GM21786 (cell line): ENCODE measurements around the gene RASSF5.

ENCODE experiments used
- ATAC-seq: cut with Tn5 transposase; IDR thresholded peaks from one replicate; pipeline ENCODE4 v1.9.1; 2021; ENCODE audit not compliant: unreplicated experiment

RASSF5 gene

DNA sequence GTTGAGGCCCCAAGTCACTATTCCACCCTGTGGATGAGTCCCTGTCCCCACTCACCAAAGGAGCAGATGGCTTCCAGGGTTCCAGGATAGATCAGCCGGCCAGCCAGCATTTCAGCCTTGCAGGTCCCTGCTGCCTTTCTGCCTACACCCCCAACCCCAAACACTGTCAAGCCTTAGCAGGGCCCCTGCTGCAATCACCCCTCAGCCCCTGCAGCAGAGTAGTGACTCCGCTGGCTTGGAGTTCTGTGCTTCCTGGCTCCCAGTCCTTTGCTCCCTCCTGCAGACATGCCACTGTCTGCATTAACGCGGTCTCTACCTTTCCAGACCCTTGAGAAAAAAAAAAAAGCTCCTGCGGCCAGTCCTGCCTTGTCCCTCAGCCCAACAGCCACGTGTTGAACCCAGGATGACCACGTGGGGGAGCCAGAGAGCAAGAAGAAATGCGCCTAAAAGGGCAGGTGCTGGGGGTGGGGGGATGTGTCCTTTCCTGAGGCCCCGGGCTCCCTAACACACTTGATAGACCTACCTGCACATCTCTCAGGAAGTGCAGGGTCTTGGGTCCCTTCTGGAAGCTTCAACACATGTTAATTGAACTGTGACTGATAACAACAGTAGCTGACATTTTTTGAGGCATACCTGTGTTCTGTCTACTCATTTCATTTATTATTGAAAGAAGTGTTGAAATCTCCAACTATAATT, 37.4 kb downstream of the RASSF5 start:
- peak; percentile 74 for ATAC-seq

DNA sequence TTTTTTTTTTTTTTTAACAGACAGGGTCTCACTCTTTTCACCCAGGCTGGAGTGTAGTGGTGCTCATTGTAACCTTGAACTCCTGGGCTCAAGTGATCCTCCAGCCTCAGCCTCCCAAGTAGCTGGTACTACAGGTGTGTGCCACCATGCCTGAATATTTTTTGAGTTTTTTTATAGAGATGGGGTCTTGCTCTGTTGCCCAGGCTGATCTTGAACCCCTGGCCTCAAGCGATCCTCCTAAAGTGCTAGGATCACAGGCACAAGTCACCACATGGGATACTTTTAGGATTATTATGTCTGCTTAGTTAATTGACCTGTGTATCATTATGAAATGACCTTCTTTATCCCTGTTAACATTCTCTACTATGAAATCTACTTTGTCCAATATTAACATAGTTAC, 38.0 kb downstream of the RASSF5 start:
- ATAC-seq: no peak

DNA sequence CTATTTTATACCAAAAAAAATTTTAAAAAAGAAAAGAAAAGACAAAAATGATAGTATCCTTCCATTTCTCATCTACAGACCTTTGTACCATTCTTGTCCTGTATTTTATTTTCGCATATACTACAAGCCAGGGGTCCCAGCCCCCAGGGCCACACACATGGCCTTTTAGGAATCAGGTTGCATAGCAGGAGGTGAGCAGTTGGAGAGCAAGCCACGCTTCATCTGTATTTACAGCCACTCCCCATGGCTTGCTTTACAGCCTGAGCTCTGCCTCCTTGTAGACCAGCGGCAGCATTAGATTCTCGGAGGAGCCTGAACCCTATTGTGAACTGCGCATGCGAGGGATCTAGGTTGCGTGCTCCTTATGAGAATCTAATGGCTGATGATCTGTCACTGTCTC, 39.8 kb downstream of the RASSF5 start:
- no peak for ATAC-seq

DNA sequence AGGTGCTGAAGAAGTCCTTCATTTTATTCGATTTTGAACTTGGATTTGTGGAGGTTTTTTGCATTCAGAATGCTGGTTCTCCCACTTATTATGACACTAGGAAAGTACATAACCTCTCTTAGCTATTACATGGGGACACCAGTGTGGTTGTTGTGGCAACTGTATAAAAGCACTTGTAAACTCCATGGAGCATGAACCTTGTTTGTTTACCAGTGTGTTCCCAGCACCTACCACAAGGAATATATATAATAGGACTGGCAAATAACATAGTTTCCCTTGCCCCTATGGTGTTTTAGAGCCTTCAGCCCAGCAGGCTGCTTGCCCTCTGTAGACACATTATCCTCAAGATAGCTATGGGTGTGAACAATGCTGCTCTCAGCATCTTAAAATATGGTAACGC, 43.1 kb downstream of the RASSF5 start:
- no peak for ATAC-seq

DNA sequence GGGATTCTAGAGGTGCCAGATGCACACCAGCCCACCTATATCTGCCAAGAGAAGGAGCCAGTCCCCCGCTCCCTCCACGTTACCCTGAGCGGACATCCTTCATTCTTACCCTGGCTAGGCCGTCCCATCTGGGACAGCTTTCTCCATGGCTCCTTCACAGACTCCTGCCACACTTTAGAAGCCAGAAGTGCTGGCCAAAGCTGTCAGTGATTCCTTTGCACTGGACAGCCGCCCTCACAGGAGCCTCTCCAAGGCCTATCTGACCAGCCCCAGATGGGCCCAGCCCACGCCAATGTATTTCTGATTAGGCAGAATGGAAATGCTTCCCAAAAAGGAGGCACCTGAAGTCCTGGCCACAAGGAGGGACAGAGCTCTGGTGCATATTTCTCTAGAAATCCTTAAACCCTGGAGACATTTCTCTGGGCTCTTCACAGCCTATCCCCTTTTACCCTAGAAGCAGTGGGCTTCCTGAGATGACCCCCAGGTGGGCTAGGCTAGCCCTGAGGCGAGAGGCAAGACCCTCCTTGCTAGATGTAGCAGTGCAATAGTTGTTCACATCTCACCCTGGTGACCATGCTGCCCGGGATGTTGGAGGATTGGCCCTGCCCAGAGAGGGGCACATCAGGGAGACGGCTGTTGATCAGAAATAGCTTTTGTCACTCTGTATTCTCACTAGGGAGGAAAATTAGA, 44.1 kb downstream of the RASSF5 start:
- ATAC-seq: no peak

DNA sequence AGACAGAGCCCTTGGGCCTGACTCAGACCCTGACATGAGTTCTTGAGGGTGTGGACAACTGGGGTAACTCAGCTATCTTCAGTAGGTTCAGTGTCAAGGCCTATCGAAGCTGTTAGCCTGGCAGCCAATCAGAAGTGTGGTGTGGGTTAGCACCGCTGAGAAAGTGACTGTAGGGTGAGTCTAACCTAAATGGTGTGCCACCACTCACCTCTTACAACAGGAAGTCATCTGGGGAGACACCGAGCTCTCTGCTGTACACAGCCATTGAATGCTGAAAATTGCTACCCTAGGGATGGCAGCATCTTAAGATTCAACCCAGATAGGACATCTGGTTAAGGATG, 44.6 kb downstream of the RASSF5 start:
- no peak for ATAC-seq

DNA sequence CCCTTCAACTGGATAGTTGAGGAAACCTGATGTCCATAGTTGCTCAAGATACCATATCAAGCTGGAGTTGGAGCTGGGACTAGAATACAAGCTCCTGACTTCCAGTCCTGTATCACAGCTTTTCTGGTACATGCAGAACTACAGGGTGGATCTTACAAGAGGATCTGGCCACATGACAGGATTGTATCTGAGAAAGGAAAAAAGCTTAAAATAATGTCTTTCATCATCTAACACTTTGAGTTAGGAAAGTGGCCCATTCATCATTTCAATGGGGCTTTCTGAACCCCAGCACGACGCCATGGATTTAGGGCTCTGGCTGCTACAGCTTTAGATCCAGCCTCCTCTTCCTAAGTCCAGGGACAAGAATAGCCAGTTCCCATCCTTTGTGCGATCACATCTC, 46.9 kb downstream of the RASSF5 start:
- ATAC-seq: no peak

DNA sequence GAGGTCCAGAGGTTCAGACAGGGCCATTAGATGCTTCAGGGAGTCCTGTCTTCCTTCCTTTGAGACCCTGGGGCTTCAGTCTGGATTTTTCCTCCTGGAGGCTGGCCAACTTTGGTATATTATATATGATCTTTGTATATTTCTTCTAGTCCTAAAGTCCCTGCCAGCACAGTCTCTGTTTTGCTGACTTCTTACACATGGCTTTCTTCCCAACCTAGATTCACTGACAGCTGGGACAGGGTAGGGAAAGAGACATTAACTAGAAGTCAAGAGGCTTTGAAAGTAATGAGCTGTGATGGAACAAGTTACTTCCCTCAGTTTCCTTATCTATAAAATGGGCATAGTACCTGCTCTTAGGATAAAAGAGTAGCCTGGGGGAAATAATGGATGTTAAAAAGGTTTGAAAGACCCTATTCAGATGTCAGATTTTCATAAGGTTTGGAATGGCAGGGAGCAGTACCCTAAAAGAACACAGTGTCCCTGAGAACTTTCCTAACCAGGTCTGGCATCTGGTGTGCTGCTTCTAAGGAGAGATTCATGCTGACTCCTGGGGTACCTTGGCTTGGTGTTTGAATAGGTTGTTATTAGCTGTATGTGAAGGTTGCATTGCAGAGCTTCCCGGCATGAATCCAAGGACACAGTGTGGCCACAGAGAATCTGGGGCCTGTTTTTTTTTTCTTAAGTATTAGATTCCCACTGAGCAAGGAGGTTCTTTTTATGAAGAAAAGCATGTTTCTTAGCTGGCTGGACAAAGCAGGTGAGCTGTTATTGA, 47.6 kb downstream of the RASSF5 start:
- no peak for ATAC-seq

DNA sequence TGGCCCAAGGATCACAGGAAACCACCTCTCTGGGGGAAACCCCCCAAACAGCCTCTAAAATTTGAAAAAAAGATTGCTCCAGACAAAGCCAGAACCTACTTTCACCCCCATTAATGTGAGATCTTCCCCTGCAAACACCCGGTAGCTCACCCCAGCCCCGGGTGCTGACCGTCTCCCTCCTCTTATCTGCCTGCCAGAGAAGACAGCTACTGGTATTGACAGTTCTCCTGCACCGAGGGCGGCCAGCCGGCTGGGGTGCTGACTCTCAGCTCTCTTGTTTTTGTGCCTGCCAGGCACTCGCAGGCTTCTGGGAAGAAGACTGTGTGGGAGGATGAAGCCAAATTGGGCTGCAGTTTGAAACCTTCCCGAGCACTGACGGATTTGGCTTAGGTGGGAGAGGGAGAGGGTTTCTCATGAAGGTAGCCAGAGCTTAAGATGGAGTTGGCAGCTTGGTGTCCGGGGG, 48.2 kb downstream of the RASSF5 start:
- ATAC-seq: no peak

DNA sequence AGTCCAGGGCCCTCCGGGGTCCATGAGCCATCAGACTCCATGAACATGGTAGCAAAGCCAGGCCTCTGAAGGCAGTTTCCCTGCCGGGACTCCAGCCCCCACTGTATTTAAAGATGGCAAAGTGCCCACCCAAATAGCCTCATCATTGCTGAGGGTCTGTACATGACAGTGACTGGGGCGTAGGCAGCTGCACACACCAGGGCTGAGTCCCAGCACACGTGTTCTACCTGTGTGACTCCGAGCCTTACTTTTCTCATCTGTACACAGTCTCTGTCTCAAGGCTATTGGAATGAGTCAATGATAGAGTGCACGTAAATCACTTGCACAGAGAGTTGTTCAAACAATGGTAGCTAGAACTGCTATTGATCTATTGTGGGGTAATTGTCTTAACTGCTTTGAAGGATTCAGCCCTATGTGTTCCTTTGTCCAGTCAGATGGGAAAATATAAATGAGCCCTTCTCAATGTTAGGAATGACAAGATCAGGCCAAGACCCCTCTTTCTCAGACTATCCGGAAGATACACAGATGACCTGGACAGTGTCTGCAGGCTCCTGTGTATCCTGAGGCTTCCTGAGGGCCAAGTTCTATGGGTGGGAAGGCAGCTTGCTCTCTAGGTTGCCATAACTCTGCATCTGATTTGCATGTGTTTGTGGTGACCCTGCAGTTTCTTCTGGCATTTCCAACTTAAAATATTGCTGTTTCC, 48.9 kb downstream of the RASSF5 start:
- ATAC-seq: no peak

DNA sequence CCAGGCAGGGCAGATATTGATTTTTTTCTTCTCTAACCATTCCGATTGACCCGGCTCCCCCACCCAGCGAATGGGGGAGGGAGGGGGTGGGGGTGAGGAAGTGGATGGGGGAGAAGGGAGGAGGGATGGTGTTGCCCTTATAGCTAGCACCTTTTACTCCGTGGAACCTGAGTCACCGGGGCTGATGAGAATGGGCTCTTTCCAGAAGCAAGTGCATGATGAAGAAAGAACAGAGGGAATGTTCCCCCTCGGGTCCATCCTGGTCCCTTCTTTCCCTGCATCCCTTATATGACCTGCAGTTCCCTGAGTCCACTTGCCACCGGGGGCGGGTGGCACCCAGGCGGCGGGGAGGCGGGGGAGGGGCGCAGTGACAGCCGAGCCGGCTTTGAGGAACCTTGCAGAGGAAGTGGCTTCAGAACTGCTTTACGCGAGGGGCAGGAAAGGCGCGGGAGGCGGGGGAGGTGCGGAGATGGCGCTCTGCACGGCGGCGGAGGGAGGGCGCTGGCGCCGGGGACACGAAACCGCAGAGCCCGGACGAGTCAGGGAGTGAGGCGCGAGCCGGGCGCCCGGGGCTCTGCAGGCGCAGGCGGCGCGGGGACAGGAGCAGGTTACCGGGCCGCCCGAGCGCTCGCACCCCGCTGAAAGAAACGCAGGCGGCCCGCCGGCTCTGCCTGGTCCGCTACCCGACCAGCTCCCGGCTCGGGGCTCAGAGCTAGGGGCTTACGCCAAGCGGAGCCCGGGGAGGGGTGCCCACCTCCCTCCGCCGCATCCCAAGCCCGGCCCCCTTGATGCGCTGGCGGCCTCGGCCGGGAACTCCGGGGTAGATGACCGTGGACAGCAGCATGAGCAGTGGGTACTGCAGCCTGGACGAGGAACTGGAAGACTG, 49.7 kb downstream of the RASSF5 start:
- ATAC-seq: peak; percentile 48

DNA sequence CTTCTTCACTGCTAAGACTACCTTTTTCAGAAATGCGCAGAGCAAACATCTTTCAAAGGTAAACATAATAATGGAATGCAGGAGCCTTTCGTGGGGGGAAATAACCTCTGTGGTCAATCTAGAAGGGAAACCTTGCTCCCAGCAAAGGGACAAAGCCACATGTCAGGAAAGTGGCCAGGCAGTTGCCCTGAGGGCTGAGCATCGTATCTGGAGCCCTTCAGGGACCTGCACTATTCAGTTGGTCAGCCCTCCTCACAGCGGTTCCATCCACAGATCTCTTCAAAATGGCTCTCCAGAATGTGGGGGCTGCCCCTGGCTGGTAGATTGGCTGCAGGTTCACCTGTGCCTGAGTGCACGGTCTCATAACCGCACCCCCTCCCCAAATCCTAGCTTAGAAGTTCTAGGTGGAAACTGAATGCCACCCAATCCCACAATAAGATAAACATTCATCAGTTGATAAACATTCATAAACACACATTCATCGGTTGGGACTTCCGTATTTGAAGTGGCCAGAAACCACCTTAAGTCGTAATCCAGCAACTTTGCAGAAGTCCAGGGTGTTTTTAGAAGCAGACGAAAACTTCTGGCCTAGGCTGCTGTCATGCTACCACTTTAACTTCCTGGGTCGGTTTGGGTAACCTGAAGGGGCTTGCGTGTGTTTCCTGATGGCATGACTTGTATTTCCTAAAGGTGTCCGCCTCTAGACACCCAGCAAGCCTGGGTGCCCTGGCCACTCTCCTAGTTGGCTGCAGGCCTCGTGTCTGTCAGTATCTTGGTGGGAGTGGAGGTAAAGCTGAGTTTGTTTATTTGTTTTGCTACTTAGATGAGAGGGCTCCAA, 50.5 kb downstream of the RASSF5 start:
- ATAC-seq: no peak

DNA sequence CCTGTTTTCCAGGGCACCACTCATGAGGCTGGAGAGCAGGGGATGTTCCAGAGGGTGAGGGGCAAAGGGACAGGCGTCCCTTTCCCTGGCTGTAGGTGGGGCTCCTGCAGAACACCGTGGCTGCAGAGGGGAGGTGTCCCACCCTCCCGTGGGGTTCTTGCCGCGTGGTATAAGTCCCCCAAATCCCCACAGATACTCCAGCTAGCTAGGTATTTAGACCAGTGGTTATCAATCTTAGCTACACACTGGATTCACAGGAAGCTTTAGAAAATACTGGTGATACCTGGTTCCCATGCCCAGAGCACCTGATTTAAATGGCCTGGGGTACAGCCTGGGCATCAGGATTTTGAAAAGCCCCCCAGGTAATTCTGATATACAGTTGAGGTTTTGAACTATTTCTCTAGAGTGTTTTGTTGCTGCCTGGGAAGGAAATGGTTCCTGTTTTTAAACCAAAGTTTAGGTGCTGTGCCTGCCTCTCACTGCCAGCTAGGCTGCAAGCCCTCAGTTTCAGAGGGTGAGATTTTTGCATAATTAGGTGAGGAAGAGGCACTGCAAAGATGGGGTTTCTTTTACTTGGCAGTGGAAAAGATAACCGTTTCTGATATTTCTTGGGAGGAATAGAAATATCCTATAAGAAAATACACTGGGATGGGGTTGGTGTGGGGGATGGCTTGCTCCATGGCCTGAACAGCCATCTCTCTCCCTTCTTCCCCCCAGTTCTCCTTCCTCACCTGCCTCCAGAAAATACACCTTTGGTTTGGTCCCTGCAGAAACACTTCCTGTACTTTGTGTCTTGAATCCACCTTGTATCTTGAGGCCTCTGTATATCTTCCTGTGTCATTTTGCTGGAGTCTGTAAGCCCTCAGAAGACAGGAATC, 51.7 kb downstream of the RASSF5 start:
- no peak for ATAC-seq

DNA sequence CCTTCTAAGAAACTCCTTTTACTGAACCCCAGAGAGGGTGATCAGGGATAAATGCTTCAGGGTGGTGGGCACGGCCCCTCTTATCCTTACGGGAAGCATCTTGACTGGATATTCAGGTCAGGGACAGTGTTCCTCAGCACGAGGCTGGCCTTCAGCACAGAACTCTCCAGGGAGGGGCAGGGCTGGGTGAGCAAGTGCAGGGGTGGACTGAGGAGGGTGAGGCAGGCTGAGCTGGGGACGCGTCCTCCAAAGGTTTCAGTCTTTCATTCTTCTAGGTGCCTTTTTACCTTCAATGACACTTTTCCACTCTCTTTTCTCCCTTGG, 52.3 kb downstream of the RASSF5 start:
- no peak for ATAC-seq

DNA sequence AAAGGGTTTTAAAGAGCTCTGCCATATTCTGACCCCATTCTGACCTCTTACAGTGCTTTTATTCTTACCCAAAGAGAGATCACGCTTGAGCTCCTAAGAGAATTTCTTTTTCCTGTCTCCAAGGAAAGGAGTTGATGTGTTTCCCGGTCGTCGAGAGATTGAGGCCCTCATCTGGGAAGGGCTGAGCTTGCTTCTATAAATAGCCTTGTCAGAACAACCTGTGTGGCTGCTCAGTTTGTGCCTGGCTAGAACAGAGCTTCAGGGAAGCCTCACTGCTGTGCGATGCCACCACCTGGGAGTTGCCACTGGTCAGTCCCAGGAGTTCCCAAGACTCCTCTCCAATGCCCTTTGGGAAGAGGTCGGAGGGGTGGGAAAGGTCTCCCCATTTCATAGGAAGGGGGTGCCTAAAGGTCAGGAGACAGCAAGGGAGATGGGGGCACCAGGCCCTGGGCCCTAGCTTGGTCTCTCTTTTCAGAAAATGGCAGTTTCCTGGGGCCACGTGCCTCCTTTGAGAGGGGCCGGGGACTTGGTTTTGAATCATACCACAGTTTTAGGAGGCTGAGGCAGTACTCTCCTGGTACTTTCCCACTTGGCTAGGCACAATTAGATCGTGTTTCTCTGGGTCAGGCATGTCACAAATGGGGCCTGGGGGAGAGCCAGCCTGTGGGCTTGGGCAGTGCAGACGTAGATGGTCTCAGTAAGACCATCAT, 52.8 kb downstream of the RASSF5 start:
- no peak for ATAC-seq

DNA sequence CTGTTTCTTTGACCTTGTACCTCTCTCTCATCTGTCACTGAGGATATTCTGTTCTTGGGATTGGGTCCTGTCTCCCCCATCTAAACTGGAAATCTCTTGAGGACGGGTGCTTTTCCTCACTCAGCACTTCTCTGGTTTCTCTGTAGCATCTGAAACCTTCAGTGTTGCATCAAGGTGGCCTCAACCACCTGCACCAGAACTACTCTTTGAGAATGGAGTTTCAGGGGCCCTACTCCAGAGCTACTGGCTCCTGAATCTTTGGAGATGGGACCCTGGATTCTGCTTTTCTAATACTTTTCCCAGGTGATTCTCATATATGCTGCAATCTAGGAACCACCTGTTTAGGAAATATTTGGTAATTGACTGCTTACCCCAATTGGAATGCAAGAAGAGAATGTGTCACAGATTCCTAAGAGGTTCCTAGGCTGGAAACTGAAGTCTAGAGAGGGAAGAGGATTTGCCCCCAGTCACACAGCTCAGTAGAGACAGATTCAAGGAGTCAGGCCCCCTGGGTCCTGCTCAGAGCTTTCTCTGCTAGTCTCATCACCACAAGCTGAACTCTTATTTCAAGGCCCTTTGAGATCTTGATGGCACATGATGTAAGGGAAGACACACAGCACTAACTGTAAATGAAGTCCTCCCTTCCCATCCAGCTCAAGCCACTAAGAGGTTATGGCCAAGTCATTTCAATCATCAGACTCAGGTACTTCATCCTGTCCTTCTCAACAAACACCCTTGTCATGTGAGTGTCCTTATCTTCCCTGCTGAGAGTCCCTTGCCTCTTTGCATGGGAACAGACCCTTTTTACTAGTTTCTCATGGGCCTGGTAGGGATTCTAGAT, 56.3 kb downstream of the RASSF5 start:
- peak; percentile 29 for ATAC-seq

DNA sequence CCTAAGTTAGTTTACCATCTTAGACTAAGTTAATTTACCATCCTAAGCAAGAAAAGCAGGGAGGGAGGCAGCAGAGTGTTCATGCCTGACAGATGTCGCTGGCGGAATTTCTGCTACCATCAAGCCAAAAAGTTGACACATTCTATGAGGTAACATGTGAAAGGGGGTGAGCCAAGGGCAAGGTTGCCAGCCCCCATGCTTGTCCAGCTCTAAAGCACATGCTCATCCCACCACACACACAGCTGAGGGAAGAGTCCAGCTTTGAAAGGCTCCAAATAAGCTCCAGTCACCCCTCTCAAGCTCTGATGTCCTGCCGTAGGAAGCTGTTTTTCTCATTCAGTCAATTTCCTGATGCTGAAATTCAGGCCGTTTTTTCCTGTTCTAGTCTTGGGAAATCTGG, 58.7 kb downstream of the RASSF5 start:
- no peak for ATAC-seq
